Measurements from ENCODE around the gene UNK.
"Not testable (repeated sequence)": the region's sequence is repeated elsewhere in the genome, so short reads cannot be mapped to it uniquely, and the experiment has no call there.

The UNK gene

DNA sequence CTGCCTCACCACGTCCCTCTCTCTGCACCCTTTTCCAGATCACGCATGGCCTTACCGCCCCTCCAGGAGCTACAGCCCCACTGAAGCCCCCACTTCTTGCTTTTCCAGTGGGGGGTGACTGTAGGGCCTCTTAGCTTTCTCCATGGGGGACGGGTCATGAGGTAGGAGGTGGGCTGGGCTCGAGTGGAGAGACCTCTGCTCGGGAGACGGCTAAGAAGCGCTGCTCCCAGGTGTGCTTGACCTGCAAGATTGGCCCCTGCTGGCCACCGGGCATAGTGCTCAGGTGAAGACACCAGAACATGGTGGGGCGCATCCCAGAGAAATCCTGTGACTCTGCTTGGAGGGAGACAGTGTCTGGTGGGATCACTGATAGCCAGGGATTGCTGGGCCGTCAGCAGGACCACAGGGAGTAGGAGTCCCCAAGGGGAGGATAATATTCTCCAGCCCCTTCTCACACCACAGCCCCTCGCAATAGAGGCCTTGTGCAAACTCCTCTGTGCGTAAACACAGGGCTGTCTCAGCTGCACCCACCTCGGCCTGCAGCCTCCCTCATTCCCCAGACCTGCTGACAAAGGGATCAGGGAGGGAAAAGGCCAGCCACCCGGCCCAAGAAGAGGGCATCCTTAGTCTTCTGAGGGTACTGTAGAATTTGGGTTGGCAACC lies 10.7 kb upstream of the UNK start:
- no peak for DNase-seq (ENCODE audit: low spot score)

DNA sequence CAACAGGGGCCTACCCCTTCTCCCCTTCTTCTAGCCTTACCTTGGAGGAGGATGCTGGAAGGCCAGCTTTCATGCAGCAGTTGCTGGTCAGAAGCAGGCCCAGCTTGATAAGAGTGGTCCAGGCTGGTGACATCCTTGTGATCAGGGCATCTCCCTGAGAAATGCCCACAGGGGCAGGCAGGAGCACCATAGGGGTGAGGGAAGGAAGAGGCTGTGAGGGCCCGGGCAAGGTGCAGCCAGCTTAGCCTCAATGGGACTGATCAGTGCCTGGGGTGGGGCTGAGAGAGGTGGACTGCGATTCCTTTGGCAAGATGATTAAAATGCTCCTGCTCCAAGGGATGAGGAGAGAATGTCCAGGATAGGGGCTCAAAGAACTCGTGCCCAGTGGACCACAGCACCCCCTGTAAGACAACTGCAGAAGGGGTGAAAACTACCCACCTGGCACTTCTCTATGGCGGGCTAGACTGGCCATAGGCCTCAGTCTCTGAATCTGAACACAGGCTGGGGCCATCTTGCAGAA lies 10.1 kb upstream of the UNK start:
- DNase-seq (ENCODE audit: low spot score): no peak

GRCh38 chr17:75774991-75775668 lies 9.5 kb upstream of the UNK start:
- DNase-seq (ENCODE audit: low spot score): no peak

DNA sequence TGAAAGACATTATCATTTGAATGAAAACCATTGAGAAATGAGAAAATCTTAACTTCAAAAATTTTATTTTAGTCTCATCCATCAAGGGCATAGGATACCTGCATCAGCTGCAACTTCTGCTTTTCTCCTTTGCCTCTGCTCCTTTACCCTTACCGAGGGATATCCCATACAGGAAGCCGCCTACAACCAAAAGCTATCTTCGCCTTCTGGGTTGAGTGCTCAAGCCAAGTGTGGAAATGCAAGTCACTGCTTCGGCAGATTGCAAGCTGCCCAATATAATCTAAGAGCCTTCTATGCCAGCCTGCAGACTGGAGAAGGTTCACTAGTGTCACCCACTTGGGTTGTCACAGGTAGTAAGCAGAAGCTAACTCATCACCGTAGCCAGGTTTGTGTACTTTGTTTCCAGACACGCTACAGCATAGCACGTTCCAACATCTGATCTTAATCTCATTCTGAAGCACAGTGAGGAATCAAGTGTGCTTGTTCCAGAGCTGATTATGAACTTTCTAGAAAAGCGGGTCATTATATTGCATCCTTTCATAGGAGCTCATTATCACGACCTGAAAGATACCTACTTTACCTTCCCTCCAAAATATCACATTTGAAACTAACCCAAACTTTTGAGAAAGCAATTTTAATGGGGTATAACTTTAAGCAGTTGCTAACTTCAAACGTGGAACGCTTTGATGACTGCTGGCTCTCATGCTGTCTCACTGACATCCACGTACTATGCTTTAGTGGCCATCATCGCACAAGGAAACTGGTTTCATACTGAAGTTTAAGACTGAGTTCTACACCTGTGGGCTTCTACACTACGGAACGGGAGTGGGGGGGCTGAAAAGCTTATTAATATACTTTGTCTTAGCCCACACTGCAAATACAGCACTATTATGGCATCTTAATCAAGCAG lies 8.0 kb upstream of the UNK start:
- no peak for DNase-seq (ENCODE audit: low spot score)

- DNase-seq (ENCODE audit: low spot score): no peak
Measured at GRCh38 chr17:75777296-75777922, 7.2 kb upstream of the UNK start.

GRCh38 chr17:75778066-75778860 lies 6.3 kb upstream of the UNK start:
- not testable (repeated sequence) for DNase-seq (ENCODE audit: low spot score)

GRCh38 chr17:75778861-75779249 lies 5.8 kb upstream of the UNK start:
- no peak for DNase-seq (ENCODE audit: low spot score)

GRCh38 chr17:75779250-75779986 lies 5.2 kb upstream of the UNK start:
- peak; percentile 98 for DNase-seq (ENCODE audit: low spot score)

GRCh38 chr17:75779987-75780889 lies 4.4 kb upstream of the UNK start:
- DNase-seq (ENCODE audit: low spot score): no peak

GRCh38 chr17:75783069-75783783 lies 1.4 kb upstream of the UNK start:
- DNase-seq (ENCODE audit: low spot score): no peak

DNA sequence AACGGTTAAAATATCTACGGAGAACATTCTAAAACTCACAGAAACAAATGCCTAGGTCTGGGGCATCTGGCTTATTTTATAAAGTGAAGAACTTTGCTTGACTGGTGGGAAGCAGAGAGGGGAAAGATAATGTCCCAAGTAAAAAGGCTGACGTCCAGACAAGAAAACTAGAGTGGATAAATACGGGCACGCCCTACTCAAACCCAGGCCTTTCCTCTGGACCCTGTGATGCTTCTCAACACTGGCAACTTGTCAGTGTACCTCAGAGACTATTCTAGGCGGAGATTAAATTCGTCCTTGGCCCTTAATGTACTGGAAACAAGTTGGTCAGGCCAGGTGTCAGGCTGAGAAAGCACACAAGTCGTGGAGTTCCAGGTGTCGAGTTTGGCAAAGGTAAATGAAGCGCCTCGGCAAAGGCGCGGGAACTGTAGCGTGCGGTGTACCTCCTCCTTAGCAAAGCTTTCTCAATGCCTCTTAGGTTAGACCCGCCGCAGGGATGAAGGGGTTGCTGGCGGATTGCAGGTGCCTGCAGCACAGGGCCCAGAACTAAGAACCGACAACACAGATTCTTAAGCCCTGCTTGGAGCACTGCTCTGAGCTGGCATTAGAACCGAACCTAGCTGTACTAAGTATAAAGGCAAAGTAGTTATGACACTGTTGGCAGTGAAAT lies 668 bp upstream of the UNK start:
- no peak for DNase-seq (ENCODE audit: low spot score)

DNA sequence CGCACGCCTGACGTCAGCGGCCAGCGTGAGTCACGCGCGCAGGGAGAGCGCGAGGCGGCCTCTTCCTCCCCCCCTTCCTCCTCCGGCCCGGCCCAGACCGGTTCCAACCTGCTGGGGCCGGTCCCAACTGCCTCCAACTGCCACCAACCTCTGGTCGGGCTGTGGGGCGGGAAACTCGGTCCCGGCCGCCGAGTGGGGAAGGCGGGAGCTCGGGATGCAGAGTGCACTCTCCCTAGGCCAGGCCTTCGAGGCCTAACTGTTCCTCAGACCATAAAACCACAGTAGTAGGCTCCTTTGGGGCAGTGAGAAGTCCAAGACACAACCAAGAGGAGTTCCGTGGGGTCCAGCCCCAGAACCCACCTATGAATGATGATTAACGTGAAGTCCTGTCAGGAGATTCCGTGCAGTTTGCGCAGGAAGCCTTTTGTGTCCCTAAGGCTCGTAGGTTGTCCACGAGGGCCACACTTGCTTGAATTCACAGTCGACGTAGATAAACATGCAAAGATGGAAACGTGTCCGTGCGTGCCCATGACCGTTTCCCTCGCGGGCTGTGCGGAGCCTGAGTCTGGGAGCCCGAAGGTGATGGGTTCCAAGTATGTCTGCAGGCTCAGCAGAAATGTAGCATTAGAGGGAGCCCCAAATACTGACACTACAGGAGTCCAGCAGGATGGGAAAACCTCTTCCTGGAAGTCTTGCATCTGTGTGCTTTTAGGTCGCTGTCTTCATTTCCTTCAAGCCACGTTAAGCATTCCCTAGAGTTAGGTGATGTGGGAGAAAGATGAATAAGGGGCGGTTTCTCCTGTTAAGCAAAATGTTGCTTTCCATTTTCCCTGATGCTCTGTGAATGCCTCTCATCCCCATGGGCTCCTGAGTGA lies 647 bp downstream of the UNK start:
- DNase-seq (ENCODE audit: low spot score): peak; percentile 94

- no peak for DNase-seq (ENCODE audit: low spot score)
Measured at GRCh38 chr17:75791254-75791653, 6.6 kb downstream of the UNK start.

DNA sequence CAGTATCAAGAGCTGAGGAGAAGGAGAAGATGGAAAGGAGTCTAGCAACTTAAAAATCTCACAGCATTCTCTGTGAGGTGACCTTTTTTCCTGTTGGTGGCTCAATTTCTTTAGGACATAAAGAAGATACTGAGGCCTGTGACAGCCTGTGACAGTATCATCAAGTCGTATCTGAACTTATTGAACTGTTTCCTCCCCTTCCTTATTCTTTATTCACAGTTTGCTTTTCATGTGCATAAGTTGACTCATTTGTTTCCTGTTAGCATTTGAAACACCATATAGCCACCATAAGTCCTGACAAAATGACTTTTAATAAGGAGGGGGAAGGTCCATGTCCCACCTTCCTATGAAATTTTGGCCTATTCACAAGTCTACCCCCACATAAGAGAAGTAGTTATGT lies 8.9 kb downstream of the UNK start:
- DNase-seq (ENCODE audit: low spot score): no peak

- DNase-seq (ENCODE audit: low spot score): no peak
Measured at GRCh38 chr17:75795820-75796607, 11.4 kb downstream of the UNK start.

DNA sequence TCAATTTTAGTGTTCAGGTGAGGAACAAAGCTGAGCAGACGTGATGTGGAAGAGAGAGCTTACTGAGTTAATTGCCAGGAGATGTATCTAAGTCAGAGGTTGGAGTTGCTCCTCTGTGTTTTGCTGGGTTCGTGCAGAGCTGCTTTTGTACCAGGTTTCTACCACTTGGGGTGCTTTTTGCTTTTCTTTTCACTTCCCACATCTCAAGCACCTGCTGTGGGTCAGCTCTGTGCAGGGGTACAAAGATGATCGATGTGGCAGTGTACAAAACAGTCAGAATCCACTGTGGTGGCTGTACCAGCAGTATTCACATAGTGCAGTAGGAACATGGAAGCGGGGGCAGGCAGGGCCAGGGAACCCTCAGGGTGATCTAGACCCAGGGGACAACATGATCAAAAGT lies 14.8 kb downstream of the UNK start:
- no peak for DNase-seq (ENCODE audit: low spot score)

- no peak for DNase-seq (ENCODE audit: low spot score)
Measured at GRCh38 chr17:75803883-75804282, 19.3 kb downstream of the UNK start.

Data from AG08395 (cell line).